K562 (cell line): ENCODE data around the gene ZFYVE28. TPM values are rescaled to one million over a fixed set of nuclear protein-coding genes. Genes with fewer than 3 reads are reported as not detected.

ENCODE experiments used
- ATAC-seq: fragments of 200-7000 bp; cut with Tn5 transposase; 3 replicates; pipeline ENCODE4 v1.9.1; 2020; ENCODE audit warnings: moderate library complexity
- BruUV-seq: library from RNA; stranded (reverse); fragments of 400-500 nt; replicated peaks from 2 replicates; lab custom pipeline; 2021; lab: Mats Ljungman, UMichigan
- CTCF ChIA-PET: fragments of 300-600 bp; formaldehyde crosslinking; extraction: SDS; loops from one replicate; lab custom pipeline; 2021; ENCODE audit warnings: low intra/inter-chr PET ratio; lab: Yijun Ruan, JAX
- POLR2A ChIA-PET: fragments of 300-600, 350-650 bp; sonication (Branson Sonifier 250); formaldehyde crosslinking; extraction: SDS; loops from one replicate; lab custom pipeline; 2021; ENCODE audit warnings: antibody characterized with exemption, inconsistent platforms; lab: Yijun Ruan, JAX
- DNase-seq, 4 experiments: peaks; one replicate each; pipeline versions ENCODE4 v3.0.0 to v3.0.0-alpha.2; 2011 to 2018; ENCODE audit warnings: low spot score in 3 of 4, mixed read lengths in 3 of 4; ENCODE audit errors: extremely low read depth in 1 of 4
- FAIRE-seq: peaks from 2 replicates; lab custom pipeline; 2011; peaks lifted over from hg19 to GRCh38; lab: Jason Lieb, UNC
- H2AFZ ChIP-seq: 2 replicates; pipeline ENCODE4 v1.6.0; 2011; ENCODE audit warnings: low read depth, low read length, control low read depth, inconsistent platforms
- H3K27ac ChIP-seq: fragments of 200-600 bp; 3 replicates; pipeline ENCODE4 v1.8.0; 2011; ENCODE audit warnings: low read depth, mild to moderate bottlenecking, control low read depth, inconsistent platforms, low read length, moderate library complexity, mixed read lengths; ENCODE audit errors: extremely low read depth
- H3K27me3 ChIP-seq, 2 experiments: fragments of 300-600 bp in 1 of 2; 2 replicates in 1 of 2; 3 replicates in 1 of 2; pipeline versions ENCODE4 v1.6.0 to v1.8.0; 2011; ENCODE audit warnings: inconsistent platforms in 2 of 2, low read length in 2 of 2, mild to moderate bottlenecking in 1 of 2, mixed read lengths in 1 of 2, moderate library complexity in 1 of 2; ENCODE audit not compliant: control insufficient read depth in 2 of 2, insufficient read depth in 2 of 2
- H3K36me3 ChIP-seq: fragments of 300-600 bp; 3 replicates; pipeline ENCODE4 v1.8.0; 2011; ENCODE audit warnings: mild to moderate bottlenecking, low read length, inconsistent platforms; ENCODE audit not compliant: control insufficient read depth, insufficient read depth
- H3K4me1 ChIP-seq, 2 experiments: fragments of 200-600 bp in 1 of 2; replicated peaks in 1 of 2; 2 replicates in 1 of 2; 3 replicates in 1 of 2; pipeline versions ENCODE4 v1.5.1 to v1.8.0; 2011; ENCODE audit warnings: inconsistent platforms in 2 of 2, low read length in 2 of 2, mild to moderate bottlenecking in 1 of 2, mixed read lengths in 1 of 2, moderate library complexity in 1 of 2; ENCODE audit not compliant: control insufficient read depth in 2 of 2, insufficient read depth in 2 of 2
- H3K4me2 ChIP-seq: 2 replicates; pipeline ENCODE4 v1.6.1; 2011; ENCODE audit warnings: low read length, control low read depth, inconsistent platforms, mixed read lengths; ENCODE audit not compliant: insufficient read depth
- H3K4me3 ChIP-seq: fragments of 200-600 bp; sonication (generic), shearing (Covaris generic); 2 replicates; pipeline ENCODE4 v1.5.1; 2016; ENCODE audit warnings: control low read depth, inconsistent platforms
- H3K79me2 ChIP-seq: fragments of 200-600 bp; 3 replicates; pipeline ENCODE4 v1.8.0; 2011; ENCODE audit warnings: low read length, inconsistent platforms; ENCODE audit not compliant: control insufficient read depth, insufficient read depth
- H3K9ac ChIP-seq, 2 experiments: 2 replicates each; pipeline versions ENCODE4 v1.6.0 to v1.6.1; 2011; ENCODE audit warnings: low read depth in 2 of 2, low read length in 2 of 2, control low read depth in 1 of 2, inconsistent platforms in 1 of 2, mild to moderate bottlenecking in 1 of 2, mixed read lengths in 1 of 2; ENCODE audit not compliant: insufficient read depth in 1 of 2
- H3K9me1 ChIP-seq: one replicate; pipeline ENCODE4 v1.6.0; 2011; ENCODE audit warnings: inconsistent platforms, mild to moderate bottlenecking, low read length, moderate library complexity; ENCODE audit not compliant: control insufficient read depth, insufficient read depth
- H3K9me3 ChIP-seq: replicated peaks from 2 replicates; pipeline ENCODE4 v1.5.1; 2011; ENCODE audit warnings: low read depth, low read length, inconsistent platforms; ENCODE audit not compliant: control insufficient read depth, insufficient read depth
- H4K20me1 ChIP-seq: replicated peaks from 2 replicates; pipeline ENCODE4 v1.6.1; 2011; ENCODE audit warnings: low read length, inconsistent platforms, mixed read lengths; ENCODE audit not compliant: control insufficient read depth, insufficient read depth
- CREM ChIP-seq: IDR thresholded peaks from 2 replicates; pipeline ENCODE4 v1.6.1; 2014; ENCODE audit warnings: antibody characterized with exemption, low read depth
- ERF ChIP-seq: fragments of 450-650 bp; formaldehyde crosslinking; IDR thresholded peaks from 2 replicates; pipeline ENCODE4 v1.4.0; 2020; ENCODE audit warnings: mild to moderate bottlenecking, mixed read lengths
- KAT2B ChIP-seq: IDR thresholded peaks from one replicate; pipeline ENCODE4 v1.6.1; 2012; ENCODE audit warnings: low read depth, mild to moderate bottlenecking, control low read depth, inconsistent platforms, low read length, moderate library complexity
- POLR2G ChIP-seq: fragments of 200-400 bp; formaldehyde crosslinking; IDR thresholded peaks from 2 replicates; pipeline ENCODE4 v1.6.1; 2017; ENCODE audit warnings: low read depth, mild to moderate bottlenecking, antibody characterized with exemption, low read length, moderate library complexity
- WGBS: fragments of 100-300 bp; shearing (Covaris generic); methylation state at CpG from one replicate; pipeline ENCODE4 v1.1.6; 2016; ENCODE audit warnings: low coverage, mixed read lengths; ENCODE audit not compliant: insufficient coverage; ENCODE audit errors: missing lambda C conversion rate; 5-methylcytosine and 5-hydroxymethylcytosine counted together
- in situ Hi-C: fragments of 300-500 bp; cut with MboI; formaldehyde crosslinking; loops from 4 replicates; pipeline ENCODE4 v1.15.0; 2018; ENCODE audit warnings: inconsistent platforms, mixed read lengths
- intact Hi-C: fragments of 100-400 bp; cut with micrococcal nuclease; formaldehyde crosslinking; loops from 2 replicates; pipeline ENCODE4 v1.14.2; 2022
- polyA plus RNA-seq, 8 experiments: library from polyadenylated mRNA; depleted of rRNA in 4 of 8; stranded (reverse) in 5 of 8; unstranded in 3 of 8; fragments of >200 nt; fragmentation: Nextera tagmentation in 2 of 8; fragmentation: Illumina TruSeq in 1 of 8; extraction: Ambion mirVana in 2 of 8; extraction: Trizol in 1 of 8; gene quantifications; 2 replicates each; pipeline versions ENCODE4 v1.2.1 to v1.2.3, GENCODE V29; 2011 to 2014; ENCODE audit warnings: inconsistent platforms in 1 of 8, missing spikeins in 1 of 8
- total RNA-seq, 7 experiments: library from RNA; depleted of rRNA in 6 of 7; stranded (reverse); fragments of >200 nt in 6 of 7; fragmentation: Illumina TruSeq in 2 of 7; extraction: Trizol in 2 of 7; gene quantifications; 2 replicates each; pipeline versions ENCODE4 v1.2.1 to v1.2.3, GENCODE V29; 2011 to 2021; ENCODE audit warnings: low replicate concordance in 1 of 7

Gene ZFYVE28
- total and polyA plus RNA-seq, 9 of the 15 experiments (the other 6 are each of a cell fraction or from before 2014, with no cell fraction given): 1.3 to 24.8 (median 8.9) TPM

DNA sequence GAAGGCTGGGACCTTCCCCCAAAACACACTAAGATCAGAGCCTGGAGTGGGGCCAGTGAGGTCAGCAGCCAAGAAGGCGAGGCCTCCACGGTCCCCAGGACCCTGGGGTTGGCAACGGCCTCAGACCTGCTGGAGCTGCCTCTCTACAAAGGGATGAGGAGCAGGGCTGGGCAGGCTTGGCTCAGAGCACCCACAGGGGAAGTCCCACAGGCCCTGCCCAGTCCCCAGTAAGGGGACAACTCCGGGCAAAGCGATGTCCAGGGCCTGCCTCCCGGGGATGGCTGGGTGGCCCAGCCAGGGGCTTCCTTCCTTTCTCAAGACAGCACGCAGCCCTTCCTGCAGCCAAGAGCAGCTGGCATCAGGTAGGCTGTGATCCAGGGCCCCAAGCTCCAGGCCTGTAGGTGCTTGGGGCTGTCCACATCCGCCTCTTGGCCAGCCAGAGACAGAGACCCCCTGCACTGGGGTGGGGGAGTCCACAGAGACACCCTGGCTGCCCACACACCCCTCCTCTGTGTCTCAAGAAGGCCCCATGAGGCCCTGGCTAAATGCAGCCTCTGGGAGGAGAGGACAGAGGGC, 162.2 kb downstream of the ZFYVE28 start:
- Histone ChIP-seq H3K36me3 (no peaks in the 10 kb centered on the region), H3K27ac (no peak overlapping the region), H3K4me3 (no peak overlapping the region), H2AFZ (no peak overlapping the region), H3K4me2 (no peak overlapping the region), H3K27me3 (no peaks in the 10 kb centered on the region), H3K9ac (no peak overlapping the region; a peak in 1 of 4 replicates), H3K79me2 (peaks cover 5% of the 10 kb centered on the region; the same call in 1 of the 3 replicates), H3K9me1 (no peaks in the 10 kb centered on the region), H3K9me3 (no peaks in the 10 kb centered on the region), H4K20me1 (no peaks in the 10 kb centered on the region; the same call in 1 of the 2 replicates), H3K4me1 (peaks cover 6 to 74% of the 10 kb centered on the region in 2 experiments; a peak in 4 of 5 replicates)
- in situ Hi-C loops (no loop called here), intact Hi-C loops (no loop called here)
- POLR2A ChIA-PET: interaction anchor here (0.6 to 1.5 kb wide), 5 partner anchors 8 to 477 kb away, joined by 3 to 5 read pairs (median 3); no protein-coding TSS in a partner anchor
- ATAC-seq (no peak), FAIRE-seq (no peak), DNase-seq (no peak)
- WGBS: 55% methylated on average over 8 of the region's 8 CpGs
- TF ChIP-seq POLR2G (0 out of 2 replicates have a peak, but pooled peaks have one; percentile 7), ERF (CRISPR knock-in tag) (no peak), KAT2B (no peak), CREM (no peak)
- CTCF ChIA-PET: no interaction called here
- BruUV-seq: no TSS peak
